Central memory CD4-positive, alpha-beta T cell (primary cell): Measurements from ENCODE around the gene NAPSA.
"Not testable (repeated sequence)": the region's sequence is repeated elsewhere in the genome, so short reads cannot be mapped to it uniquely, and the experiment has no call there.

ENCODE experiments used
- DNase-seq: peaks from one replicate; pipeline ENCODE4 v3.0.0; 2022

NAPSA gene

DNA sequence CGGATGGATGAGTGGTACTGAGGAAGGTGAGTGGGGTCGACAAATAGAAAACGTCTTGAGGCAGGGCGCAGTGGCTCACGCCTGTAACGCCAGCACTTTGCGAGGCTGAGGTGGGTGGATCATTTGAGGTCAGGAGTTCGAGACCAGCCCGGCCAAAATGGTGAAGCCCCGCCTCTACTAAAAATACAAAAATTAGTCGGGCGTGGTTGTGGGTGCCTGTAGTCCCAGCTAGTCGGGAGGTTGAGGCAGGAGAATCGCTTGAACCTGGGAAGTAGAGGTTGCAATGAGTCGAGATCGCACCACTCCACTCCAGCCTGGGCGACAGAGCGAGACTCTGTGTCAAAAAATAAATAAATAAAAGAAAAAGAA, 35.5 kb downstream of the NAPSA start:
- DNase-seq, result not testable (repeated sequence)

DNA sequence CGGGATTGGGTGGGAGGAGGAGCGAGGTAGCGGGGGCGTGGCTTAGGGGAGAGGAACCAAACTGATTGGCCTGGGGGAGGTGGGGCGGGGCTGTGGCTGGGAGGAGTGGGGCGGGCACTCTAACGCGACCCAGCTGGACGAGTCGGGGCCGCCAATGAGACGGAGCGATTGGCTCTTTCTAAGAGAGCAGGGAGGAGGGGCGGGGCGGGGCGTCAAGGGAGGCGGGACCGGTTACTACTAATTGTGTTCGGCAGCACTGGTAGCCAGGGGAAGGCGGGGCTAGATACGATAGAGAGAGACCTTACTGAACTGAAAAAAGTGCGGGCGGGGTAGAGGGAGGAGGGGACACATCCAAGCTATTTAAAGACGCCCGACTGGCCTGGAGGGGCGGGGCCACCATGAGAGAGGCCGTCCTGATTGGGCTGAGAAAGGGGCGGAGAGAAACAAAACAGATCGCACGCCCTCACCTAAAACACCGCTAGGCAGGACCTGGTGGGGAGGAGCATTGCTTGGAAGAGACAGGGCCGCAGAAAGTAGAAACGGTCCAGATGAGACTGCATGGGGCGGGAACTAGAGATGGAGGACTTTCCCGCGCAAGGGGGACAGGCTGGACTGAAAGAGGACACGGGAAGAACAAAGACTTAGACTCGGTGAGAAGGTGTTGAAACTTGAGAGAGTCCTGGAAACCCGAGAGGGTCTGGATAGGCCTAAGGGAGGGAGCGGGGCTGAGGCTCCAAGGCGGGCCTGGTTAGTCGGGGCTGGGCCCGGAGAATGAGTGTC, 36.1 kb downstream of the NAPSA start, which contains the start of gene KCNC3:
Gene KCNC3 (minus strand): TSS at position 232 of the 780 bp plus-strand sequence. CDS start 295 bp downstream, outside the sequence.
- peak; percentile 89 for DNase-seq

DNA sequence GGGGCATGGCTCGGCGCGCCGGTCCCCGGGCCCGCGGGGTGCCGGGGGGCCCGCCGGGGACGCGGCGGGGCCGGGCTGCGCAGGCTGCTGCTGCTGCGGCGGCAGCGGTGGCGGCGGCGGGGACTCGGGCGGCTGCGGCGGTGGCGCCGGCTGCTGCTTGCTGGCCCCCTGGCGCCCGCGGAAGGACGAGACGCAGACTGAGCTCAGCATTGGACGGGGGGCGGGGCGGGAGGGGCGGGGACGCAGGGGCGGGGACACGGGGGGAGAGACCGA, 36.6 kb downstream of the NAPSA start:
- no peak for DNase-seq

GRCh38 chr19:50328224-50328872, 37.1 kb downstream of the NAPSA start:
- DNase-seq, result no peak

- DNase-seq, result no peak
These were observed 37.8 kb downstream of the NAPSA start for GRCh38 chr19:50327461-50328223.

- DNase-seq, result no peak
These were observed 38.4 kb downstream of the NAPSA start for GRCh38 chr19:50327013-50327412.

GRCh38 chr19:50326101-50326664, 39.3 kb downstream of the NAPSA start:
- DNase-seq, result no peak

GRCh38 chr19:50325310-50326100, 39.9 kb downstream of the NAPSA start:
- peak; percentile 70 for DNase-seq

- no peak for DNase-seq
These were observed 41.1 kb downstream of the NAPSA start for GRCh38 chr19:50324331-50324730.

DNA sequence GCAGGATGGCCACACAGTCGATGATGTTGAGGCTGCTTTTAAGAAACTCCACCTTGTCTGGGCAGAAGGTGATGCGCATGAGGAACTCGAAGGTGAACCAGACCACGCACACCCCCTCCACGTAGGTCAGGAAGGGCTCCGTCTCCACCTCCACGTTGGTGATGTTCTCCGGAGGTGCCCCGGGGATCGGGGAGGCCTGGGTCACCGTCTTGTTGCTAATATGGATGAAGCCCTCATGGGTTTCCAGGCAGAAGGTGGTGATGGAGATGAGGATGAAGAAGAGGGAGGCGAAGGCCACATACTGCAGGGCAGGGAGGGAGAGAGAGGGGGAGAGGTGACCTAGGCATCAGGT, 41.7 kb downstream of the NAPSA start:
- DNase-seq, result no peak

DNA sequence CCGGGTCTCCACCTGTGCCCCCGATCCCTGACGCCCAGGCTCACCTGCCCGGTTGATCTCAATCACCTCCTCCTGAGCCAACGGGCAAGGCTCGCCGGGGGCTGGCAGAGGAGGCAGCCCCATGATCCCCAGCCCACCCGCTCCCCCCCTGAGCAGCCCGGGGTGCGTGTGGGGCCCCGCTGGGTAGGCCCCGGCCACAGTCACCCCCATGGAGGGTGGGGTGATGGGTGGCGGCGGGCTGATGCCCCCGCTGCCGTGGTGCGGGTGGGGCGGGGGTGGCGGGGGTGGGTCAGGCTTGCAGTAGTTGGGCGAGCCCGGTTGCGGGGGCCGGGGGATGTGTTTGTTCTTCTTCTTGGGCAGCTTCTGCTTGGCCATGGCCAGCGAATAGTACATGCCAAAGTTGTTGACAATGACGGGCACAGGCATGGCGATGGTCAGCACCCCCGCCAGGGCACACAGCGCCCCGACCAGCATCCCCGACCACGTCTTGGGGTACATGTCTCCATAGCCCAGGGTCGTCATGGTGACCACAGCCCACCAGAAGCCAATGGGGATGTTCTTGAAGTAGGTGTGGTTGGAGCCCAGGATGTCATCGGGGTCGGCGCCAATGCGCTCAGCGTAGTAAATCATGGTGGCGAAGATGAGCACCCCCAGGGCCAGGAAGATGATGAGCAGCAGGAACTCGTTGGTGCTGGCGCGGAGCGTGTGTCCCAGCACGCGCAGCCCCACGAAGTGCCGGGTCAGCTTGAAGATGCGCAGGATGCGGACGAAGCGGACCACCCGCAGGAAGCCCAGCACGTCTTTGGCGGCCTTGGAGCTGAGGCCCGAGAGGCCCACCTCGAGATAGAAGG, 42.3 kb downstream of the NAPSA start:
- no peak for DNase-seq

DNA sequence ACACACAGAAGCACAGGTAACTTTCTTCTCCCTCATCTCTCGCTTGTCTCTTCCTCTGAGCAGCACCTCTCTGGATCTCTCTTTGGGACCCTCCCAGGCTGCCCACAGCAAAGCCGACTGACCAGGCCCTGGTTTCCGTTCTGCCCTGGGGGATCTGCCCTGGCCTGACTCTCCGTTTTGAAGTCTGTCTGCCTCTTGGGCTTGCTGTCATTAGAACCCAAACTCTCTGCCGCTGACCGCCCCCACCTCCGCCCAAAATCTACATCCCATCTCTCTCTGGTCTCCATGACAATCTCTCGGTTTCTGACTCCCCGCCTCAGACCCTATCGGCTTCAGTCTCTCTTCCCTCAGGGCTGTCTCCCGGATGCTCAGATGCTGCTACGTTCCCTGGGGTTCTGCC, 43.2 kb downstream of the NAPSA start:
- no peak for DNase-seq

GRCh38 chr19:50321831-50322230, 43.6 kb downstream of the NAPSA start:
- DNase-seq, result no peak

GRCh38 chr19:50320596-50320995, 44.8 kb downstream of the NAPSA start:
- no peak for DNase-seq

DNA sequence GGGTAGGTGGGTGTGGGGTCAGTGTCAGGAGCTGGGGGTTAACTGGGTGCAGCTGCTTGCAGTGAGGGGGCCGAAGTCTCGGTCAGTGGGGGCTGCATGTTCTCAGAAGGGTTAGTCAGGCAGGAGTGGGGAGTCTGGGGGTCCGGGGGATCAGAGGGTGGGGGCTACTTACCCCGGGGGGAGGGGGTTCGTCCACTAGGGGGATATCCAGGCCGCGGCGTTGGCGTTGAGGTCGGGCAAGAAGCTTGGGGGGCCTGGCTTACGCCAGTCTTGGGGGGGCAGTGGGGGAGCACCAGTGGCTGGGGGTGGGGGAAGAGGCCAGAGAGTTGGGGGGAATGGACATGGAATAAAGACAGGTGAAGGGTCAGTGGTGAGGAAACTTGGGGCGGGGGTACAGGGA, 45.4 kb downstream of the NAPSA start:
- DNase-seq, result no peak

DNA sequence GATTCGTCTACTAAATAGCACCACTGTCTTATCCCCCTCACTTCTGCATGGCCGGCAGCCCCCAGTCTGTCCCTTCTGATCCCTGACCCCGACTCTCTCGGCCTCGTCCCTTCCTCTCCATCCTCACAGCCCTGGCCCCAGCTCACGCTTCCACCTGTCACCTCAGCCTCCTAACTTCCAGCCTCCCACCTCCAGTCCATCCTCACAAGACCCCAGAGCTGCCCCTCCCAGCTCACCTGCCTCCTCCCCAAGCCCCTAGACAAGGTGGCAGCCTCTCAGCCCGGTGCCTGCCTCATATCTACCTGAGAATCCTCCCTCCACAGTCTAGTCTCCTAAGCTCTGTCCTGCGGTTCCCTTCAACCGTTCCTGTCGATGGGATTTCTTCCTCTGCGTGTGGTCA, 46.3 kb downstream of the NAPSA start:
- no peak for DNase-seq

DNA sequence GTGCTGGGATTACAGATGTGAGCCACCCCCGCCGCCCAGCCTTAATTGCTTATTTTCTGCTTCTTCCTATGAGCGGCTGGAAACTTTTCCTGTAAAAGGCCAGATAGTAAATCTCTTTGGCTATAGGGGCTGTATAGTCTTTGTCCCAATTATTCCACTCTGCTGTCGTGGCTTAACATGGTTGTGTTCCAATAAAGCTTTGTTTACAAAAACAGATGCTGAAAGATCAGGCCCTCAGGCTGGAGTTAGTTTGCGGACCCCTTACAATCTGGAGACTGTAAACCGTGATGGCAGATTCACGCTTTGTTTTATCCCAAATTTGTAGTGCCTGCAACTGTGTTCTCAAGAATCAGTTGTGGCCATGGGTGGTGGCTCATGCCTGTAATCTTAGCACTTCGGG, 47.0 kb downstream of the NAPSA start:
- DNase-seq, result no peak

- DNase-seq, result no peak
These were observed 48.3 kb downstream of the NAPSA start for GRCh38 chr19:50317115-50317514.

- DNase-seq, result no peak
These were observed 49.5 kb downstream of the NAPSA start for GRCh38 chr19:50315773-50316448.

- no peak for DNase-seq
These were observed 50.4 kb downstream of the NAPSA start for GRCh38 chr19:50314724-50315708.
